Measurements from ENCODE around the gene TOGARAM1.

The TOGARAM1 gene

GRCh38 chr14:44963775-44964380 lies 1.9 kb downstream of the TOGARAM1 start:
- DNase-seq (ENCODE audit: low read depth, low spot score), result no peak

GRCh38 chr14:44966601-44967336 lies 4.8 kb downstream of the TOGARAM1 start:
- DNase-seq (ENCODE audit: low read depth, low spot score), result no peak

- no peak for DNase-seq (ENCODE audit: low read depth, low spot score)
These were observed 6.7 kb downstream of the TOGARAM1 start for GRCh38 chr14:44968714-44969113.

- no peak for DNase-seq (ENCODE audit: low read depth, low spot score)
These were observed 8.9 kb downstream of the TOGARAM1 start for GRCh38 chr14:44970907-44971306.

- DNase-seq (ENCODE audit: low read depth, low spot score), result no peak
These were observed 9.5 kb downstream of the TOGARAM1 start for GRCh38 chr14:44971459-44971858.

GRCh38 chr14:44979273-44979672 lies 17.3 kb downstream of the TOGARAM1 start:
- no peak for DNase-seq (ENCODE audit: low read depth, low spot score)

GRCh38 chr14:44979740-44980356 lies 17.9 kb downstream of the TOGARAM1 start:
- DNase-seq (ENCODE audit: low read depth, low spot score), result no peak

- no peak for DNase-seq (ENCODE audit: low read depth, low spot score)
These were observed 19.2 kb downstream of the TOGARAM1 start for GRCh38 chr14:44981198-44981597.

GRCh38 chr14:44982594-44982993 lies 20.6 kb downstream of the TOGARAM1 start:
- no peak for DNase-seq (ENCODE audit: low read depth, low spot score)

- DNase-seq (ENCODE audit: low read depth, low spot score), result no peak
These were observed 26.7 kb downstream of the TOGARAM1 start for GRCh38 chr14:44988694-44989093.

GRCh38 chr14:44989497-44990440 lies 27.8 kb downstream of the TOGARAM1 start:
- DNase-seq (ENCODE audit: low read depth, low spot score), result no peak

- DNase-seq (ENCODE audit: low read depth, low spot score), result no peak
These were observed 28.5 kb downstream of the TOGARAM1 start for GRCh38 chr14:44990533-44990932.

GRCh38 chr14:44995196-44995595 lies 33.2 kb downstream of the TOGARAM1 start:
- no peak for DNase-seq (ENCODE audit: low read depth, low spot score)

GRCh38 chr14:44995770-44996294 lies 33.8 kb downstream of the TOGARAM1 start:
- no peak for DNase-seq (ENCODE audit: low read depth, low spot score)

GRCh38 chr14:45003924-45004323 lies 41.9 kb downstream of the TOGARAM1 start:
- DNase-seq (ENCODE audit: low read depth, low spot score), result no peak

GRCh38 chr14:45015133-45015532 lies 53.1 kb downstream of the TOGARAM1 start:
- DNase-seq (ENCODE audit: low read depth, low spot score), result no peak

GRCh38 chr14:45028107-45028626 lies 66.2 kb downstream of the TOGARAM1 start:
- DNase-seq (ENCODE audit: low read depth, low spot score), result no peak

- no peak for DNase-seq (ENCODE audit: low read depth, low spot score)
These were observed 72.7 kb downstream of the TOGARAM1 start for GRCh38 chr14:45034730-45035129.

GRCh38 chr14:45038256-45038655 lies 76.3 kb downstream of the TOGARAM1 start:
- DNase-seq (ENCODE audit: low read depth, low spot score), result no peak

- DNase-seq (ENCODE audit: low read depth, low spot score), result no peak
These were observed 76.9 kb downstream of the TOGARAM1 start for GRCh38 chr14:45038865-45039264.

GRCh38 chr14:45039390-45039789 lies 77.4 kb downstream of the TOGARAM1 start:
- DNase-seq (ENCODE audit: low read depth, low spot score), result no peak
